Uterus (tissue), 4 donors: Measurements from ENCODE around the gene GLIS1. TPM values are rescaled to one million over a fixed set of nuclear protein-coding genes. Genes with fewer than 3 reads are reported as not detected.

Source experiments
- DNase-seq, 2 donors: peaks; one replicate each; pipeline ENCODE4 v3.0.0-alpha.2; 2019 to 2020
- H3K27ac ChIP-seq, 2 donors: fragments of 200-600 bp; sonication (generic); 1 replicate in 1 of 2; 2 replicates in 1 of 2; pipeline ENCODE4 v1.5.1; 2016 to 2018
- H3K27me3 ChIP-seq, 2 donors: fragments of 200-600 bp; sonication (generic); one replicate each; pipeline ENCODE4 v1.5.1; 2018 to 2019; ENCODE audit warnings: control low read depth in 1 of 2
- H3K36me3 ChIP-seq, 2 donors: fragments of 200-600 bp; sonication (generic); one replicate each; pipeline ENCODE4 v1.5.1; 2019; ENCODE audit warnings: control low read depth in 1 of 2
- H3K4me1 ChIP-seq, 2 donors: fragments of 200-600 bp; sonication (generic); one replicate each; pipeline ENCODE4 v1.5.1; 2018 to 2019; ENCODE audit warnings: control low read depth in 1 of 2
- H3K4me3 ChIP-seq, 2 donors: fragments of 200-600 bp; sonication (generic); 1 replicate in 1 of 2; 2 replicates in 1 of 2; pipeline ENCODE4 v1.5.1; 2018 to 2019; ENCODE audit warnings: mild to moderate bottlenecking in 1 of 2
- H3K9me3 ChIP-seq, 2 donors: fragments of 200-600 bp; sonication (generic); one replicate each; pipeline ENCODE4 v1.5.1; 2019; ENCODE audit warnings: control low read depth in 1 of 2
- CTCF ChIP-seq, 4 experiments: fragments of 200-600 bp in 2 of 4; fragments of 450-650 bp in 2 of 4; sonication (generic) in 2 of 4; IDR thresholded peaks; one replicate each; pipeline ENCODE4 v1.5.1; 2016 to 2019; ENCODE audit warnings: antibody characterized with exemption in 4 of 4, mild to moderate bottlenecking in 2 of 4, moderate library complexity in 1 of 4
- POLR2A ChIP-seq, 2 donors: fragments of 450-650 bp; IDR thresholded peaks; one replicate each; pipeline ENCODE4 v1.6.1; 2016; ENCODE audit warnings: antibody characterized with exemption in 2 of 2, mild to moderate bottlenecking in 1 of 2, moderate library complexity in 1 of 2
- intact Hi-C: fragments of 100-400 bp; cut with DNase I; formaldehyde crosslinking; loops from one replicate; pipeline ENCODE4 v1.15.1; 2023; ENCODE audit warnings: low total_unique reads
- total RNA-seq, 4 donors: library from RNA; depleted of rRNA in 3 of 4; stranded (reverse); fragments of >200 nt in 3 of 4; gene quantifications; one replicate each; pipeline versions ENCODE4 v1.1.0 to v1.2.4, GENCODE V29; 2014 to 2023
- donor health status: DM: yes; HTN: yes; CAD: no.

GLIS1 gene
- total RNA-seq, 4 donors from 2014 or later: 0.21 to 1.0 TPM; not detected in 2

DNA sequence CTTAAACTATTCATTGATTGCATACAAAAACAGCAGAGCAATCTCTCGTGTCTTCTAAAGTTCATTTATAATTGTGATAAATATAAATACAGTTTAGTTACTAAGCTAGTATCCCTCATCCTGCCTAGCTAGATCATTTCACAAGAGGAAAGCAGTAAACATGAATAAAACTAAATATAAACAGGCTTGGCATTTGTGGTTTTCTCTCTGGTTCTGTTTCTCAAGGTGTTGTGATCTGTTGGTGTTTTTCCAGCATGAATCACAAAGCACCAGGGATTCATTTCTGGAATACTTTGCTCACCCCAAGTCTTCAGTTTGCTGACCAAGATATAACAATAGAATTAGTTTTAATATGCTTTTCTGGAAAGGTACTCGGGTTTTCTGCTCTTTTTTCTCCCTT lies 32.7 kb upstream of the GLIS1 start:
- intact Hi-C loops: no loop called here
- H3K4me1 ChIP-seq: no peaks in the 10 kb centered on the region
- TF ChIP-seq CTCF (IDR thresholded peaks at IDR 0.05) (no peak), POLR2A (IDR thresholded peaks at IDR 0.05) (no peak)
- no peaks in the 10 kb centered on the region for H3K9me3 ChIP-seq
- no peak overlapping the region for H3K4me3 ChIP-seq
- H3K36me3 ChIP-seq: no peaks in the 10 kb centered on the region
- H3K27me3 ChIP-seq: no peaks in the 10 kb centered on the region
- DNase-seq: no peak
- no peak overlapping the region for H3K27ac ChIP-seq

DNA sequence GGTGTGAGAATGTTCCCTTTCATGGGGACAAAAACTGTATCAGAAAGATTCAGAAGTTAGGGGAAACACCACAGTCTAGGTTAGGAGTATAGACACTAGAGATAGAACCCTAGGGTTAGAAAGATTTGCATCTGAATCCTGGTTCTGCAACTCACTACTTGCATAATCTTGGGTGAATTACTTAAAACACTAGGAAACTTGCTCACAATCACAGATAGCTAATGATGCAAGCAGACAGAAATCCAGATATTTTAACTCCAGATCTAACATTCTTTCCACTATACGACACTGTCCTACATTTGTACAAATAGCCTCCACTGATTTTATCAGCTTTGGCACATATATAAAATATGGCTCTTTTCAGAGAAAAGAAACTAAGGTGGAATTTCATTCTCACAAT lies 30.8 kb upstream of the GLIS1 start:
- Histone ChIP-seq H3K4me3 (no peak overlapping the region), H3K4me1 (no peaks in the 10 kb centered on the region), H3K27me3 (no peaks in the 10 kb centered on the region), H3K9me3 (no peaks in the 10 kb centered on the region), H3K36me3 (no peaks in the 10 kb centered on the region), H3K27ac (no peak overlapping the region)
- intact Hi-C loops: no loop called here
- TF ChIP-seq CTCF (IDR thresholded peaks at IDR 0.05) (no peak), POLR2A (IDR thresholded peaks at IDR 0.05) (no peak)
- DNase-seq: no peak

- no peak overlapping the region for H3K27ac ChIP-seq
- TF ChIP-seq POLR2A (IDR thresholded peaks at IDR 0.05): no peak
- no peak for TF ChIP-seq CTCF (IDR thresholded peaks at IDR 0.05)
- H3K4me1 ChIP-seq: no peaks in the 10 kb centered on the region
- no peaks in the 10 kb centered on the region for H3K36me3 ChIP-seq
- DNase-seq: no peak
- intact Hi-C loops: no loop called here
- no peaks in the 10 kb centered on the region for H3K27me3 ChIP-seq
- H3K9me3 ChIP-seq: no peaks in the 10 kb centered on the region
- no peak overlapping the region for H3K4me3 ChIP-seq
Measured at GRCh38 chr1:53769184-53769583, 30.2 kb upstream of the GLIS1 start.

GRCh38 chr1:53766831-53767405 lies 28.0 kb upstream of the GLIS1 start:
- no peaks in the 10 kb centered on the region for H3K36me3 ChIP-seq
- DNase-seq: no peak
- no peaks in the 10 kb centered on the region for H3K4me1 ChIP-seq
- no peaks in the 10 kb centered on the region for H3K27me3 ChIP-seq
- no peak overlapping the region for H3K27ac ChIP-seq
- no peak overlapping the region for H3K4me3 ChIP-seq
- TF ChIP-seq CTCF (IDR thresholded peaks at IDR 0.05) (no peak), POLR2A (IDR thresholded peaks at IDR 0.05) (no peak)
- intact Hi-C loops: no loop called here
- H3K9me3 ChIP-seq: no peaks in the 10 kb centered on the region

DNA sequence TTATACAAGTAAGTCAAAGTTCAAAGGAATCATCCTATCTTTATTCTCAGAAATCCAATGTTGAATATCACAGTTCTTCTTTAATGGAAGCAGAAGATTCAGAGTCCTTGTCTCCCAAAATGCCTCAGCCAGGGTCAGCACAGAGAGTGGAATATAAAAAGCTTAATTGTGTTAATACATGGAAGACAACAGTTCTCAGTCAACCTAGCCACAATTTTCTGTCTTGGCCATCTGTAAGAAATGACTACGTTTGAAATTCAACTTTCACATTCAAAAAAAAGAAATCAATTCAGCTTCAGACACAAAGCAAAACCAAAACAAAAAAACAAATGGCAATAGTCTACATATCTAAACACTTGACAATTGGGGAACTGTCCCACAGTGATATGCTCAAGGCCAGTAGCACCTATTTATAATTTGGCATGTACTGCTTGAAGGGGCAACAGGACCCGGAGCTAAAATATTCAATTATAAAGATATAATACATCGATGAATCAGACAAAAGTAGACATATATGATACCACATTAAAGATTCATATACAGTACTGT lies 27.3 kb upstream of the GLIS1 start:
- TF ChIP-seq POLR2A (IDR thresholded peaks at IDR 0.05) (no peak), CTCF (IDR thresholded peaks at IDR 0.05) (no peak)
- no peak overlapping the region for H3K27ac ChIP-seq
- H3K27me3 ChIP-seq: no peaks in the 10 kb centered on the region
- no peaks in the 10 kb centered on the region for H3K9me3 ChIP-seq
- no peak overlapping the region for H3K4me3 ChIP-seq
- no peak for DNase-seq
- H3K36me3 ChIP-seq: no peaks in the 10 kb centered on the region
- intact Hi-C loops: no loop called here
- no peaks in the 10 kb centered on the region for H3K4me1 ChIP-seq
